NCI-H526 (cell line): ENCODE results near the gene WIF1.

Experiments used
- DNase-seq, 2 experiments: peaks; one replicate each; lab custom pipeline; 2025; lab: John Stamatoyannopoulos, UW

The WIF1 gene

DNA sequence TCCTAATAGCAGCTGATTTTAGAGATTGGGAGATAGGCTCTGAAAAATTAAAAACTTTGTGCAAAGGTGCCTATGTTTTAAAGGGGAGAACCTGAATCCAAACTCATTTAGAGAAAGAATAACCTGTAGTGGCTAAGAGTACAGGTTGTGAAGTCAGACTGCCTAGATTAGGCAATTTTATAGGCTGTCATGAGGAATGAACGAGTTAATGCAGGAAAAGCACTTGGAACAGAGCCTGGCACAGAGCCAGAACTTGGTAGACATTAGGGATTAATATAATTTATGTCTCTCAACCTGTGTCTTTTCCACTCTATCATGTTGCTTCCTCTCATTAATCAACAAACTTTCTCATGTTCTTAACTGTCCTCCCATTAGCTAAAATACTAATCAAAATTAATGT, 98.1 kb downstream of the WIF1 start:
- DNase-seq = no peak

DNA sequence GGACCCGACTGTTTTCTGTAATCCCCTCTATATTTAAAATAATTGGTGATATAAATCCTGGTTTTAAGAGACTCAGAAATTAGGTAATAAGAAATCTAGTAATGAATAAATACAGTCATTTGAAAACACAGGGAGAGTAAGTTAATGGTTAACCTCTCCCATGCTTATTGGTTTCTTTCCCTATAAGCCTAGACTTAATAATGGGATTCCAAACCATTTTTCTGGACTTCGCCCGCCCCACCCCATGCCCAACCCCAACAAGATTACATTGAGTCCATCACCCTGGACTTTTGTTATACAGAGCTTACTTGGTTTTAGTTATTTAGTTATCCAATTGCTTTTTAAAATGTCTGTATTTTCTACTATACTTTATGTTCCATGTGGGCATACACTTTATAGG, 98.7 kb downstream of the WIF1 start:
- no peak for DNase-seq

DNA sequence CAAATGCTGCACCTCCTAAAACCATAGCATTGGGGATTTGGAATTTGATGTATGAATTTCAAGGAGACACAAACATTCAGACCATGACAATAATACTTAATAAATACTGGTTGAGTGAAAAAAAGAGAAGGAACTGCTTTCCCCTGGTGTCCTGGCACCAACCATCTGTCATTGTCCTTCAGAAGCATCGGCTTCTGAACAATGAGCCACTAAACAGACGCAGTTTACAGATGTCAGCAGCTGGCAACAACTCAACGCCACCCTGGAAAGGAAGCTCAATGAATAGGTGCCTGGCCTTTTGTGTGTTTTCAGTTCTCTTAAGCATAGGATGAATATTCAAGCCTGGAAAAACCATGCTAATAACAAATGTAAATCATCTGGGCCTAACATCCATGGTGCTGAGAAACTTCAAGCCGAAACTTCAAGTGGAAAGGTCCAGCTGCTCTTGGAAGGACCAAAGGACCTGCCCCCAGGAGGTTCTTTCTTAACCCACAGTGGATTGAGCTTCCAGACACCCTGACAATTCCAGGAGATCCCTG, 101.3 kb downstream of the WIF1 start:
- no peak for DNase-seq

DNA sequence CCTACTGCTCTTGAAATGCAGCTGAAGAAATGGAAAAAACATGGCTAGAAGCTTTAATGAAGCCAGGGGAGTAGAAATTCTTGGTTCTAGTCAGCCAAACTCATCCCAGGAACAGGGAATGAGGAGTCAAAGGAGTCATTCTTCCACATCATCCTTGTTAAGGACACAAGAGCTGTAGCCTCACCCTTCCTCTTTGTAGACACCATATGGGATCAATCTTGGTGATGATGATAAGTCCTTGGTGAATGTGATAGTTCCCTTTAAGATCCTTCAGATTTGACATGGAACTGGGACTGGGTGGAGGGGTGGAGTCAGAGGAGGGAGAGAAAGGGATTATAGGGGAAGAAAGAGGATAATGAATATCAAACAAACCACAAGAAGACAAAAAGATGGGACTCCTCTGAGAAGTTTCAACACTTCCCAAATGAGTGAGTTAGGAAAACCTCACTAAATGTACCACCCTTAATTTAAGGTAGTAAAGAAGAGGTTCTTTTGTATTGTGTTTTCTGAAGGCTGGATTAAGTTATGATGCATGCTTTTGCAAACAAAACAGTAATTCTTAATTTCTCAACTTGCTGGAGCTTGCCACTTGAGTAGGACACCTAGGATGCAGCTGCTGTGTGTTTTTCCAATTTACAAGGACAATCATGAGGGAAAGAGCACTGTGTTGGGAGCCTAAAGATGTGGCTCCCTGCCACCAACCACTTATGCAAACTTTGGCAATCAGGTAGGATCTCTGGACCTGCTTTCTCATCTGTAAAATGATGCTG, 104.0 kb downstream of the WIF1 start:
- no peak for DNase-seq

DNA sequence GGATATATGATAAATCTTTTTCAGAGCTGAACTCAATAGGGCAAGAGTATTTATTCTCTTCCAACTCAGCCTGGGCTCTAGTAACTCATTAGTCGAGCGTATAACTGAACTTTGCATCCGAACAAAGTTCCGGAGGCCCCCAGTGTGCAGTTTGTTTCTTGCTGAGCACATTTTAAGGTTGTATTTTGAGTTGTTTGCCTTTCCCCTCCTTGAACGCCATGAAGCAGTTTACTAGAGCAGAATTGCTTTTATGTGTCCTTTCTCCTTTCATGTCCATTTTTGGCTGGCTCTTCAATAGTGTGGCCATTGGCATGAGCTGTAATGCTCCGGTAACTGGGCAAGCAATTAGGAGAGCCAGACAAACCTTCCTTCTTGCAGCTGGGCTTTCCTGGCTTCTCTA, 105.3 kb downstream of the WIF1 start:
- DNase-seq = no peak

DNA sequence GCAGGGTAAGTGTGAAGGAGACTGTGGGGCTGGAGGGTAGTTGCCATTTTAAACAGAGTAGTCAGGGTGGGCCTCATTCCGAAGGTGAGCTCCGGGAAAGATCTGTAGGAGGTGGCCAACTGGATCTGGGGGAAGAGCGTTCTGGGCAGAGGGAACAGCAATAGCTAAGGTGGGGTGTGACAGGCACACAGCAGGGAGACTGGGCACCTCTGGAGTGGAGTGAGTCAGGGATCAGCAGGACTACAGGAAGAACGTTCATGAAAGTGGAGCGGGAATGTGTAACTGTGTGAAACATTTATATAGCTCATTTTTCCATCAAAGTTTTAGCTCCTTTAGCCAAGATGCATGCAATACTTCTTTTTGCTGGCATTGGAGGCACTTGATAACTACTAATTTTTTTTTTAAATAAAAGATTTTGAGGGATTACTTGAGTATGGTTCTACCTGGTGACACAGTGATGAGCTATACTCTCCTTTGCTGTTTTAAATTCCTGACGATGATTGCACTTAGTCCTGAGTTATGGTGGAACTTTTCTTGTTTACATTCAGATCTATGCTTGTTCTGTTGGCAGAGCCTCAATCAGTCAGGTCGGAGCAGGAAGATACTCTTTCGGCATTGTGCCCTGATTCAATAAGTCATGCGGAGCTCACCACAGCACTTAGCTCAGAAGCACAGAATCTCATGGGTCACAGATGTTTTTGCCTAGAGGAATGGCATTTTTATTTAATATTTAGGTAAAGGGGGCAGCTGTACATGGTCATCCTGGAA, 106.4 kb downstream of the WIF1 start:
- DNase-seq = no peak

DNA sequence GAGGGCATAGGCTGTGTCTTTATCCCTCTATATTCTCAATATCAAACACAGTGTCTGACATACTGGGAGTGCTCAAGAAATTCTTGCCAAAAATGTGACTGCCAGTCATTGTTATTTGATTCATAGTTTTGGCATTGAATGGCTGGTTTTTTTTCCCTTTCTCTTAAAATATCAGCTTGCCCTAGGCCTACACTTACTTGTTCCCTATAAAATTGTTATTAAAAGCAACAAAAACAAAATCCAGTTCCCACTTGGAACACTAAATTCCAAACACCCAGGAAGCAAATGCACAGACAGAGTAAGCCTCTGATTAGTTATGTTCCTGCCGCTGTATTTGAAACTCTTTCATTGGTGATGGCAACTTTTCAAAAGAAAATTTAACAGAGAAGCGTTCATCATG, 110.7 kb downstream of the WIF1 start:
- no peak for DNase-seq

DNA sequence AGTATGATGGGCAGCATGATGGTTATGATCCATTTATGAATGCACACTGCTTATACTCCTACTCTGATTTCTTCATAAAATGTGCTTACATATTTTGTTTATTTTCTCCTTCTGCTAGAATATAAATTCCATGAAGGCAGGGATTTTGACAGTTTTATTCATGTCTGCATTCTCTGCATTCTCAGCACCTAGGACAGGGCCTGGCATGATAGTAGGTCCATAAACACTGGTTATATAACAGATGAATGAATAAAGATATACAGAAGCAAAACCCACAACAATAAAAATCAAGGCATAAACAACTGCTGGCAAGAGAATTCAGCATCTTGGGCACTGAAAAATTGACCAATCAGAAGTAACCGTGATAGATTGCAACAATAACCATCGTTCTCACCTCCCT, 115.4 kb downstream of the WIF1 start:
- no peak for DNase-seq

DNA sequence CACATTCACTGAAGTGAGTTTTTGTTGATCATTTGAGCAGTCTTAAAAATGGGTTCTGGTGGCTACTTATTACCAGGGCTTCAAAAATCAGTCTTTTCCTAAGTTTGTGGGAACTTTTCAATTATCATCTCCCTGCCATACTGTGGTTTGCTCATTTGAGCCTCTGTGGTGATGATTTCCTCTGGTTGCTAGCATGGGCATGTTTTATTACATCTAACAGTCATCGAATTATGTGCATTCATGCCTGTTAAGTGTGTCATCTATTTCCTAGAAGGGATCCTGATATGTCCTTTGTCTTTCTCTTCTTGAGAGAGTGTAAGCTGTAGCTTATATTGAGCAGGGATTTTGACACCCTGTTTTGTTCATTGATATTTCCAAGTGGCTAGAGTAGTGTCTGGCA, 116.8 kb downstream of the WIF1 start:
- DNase-seq = no peak
